Nephron (organoid): ENCODE results near the gene BACH1.

ENCODE experiments used
- H3K27ac Mint-ChIP-seq, 3 experiments: 2 replicates each; pipeline ENCODE4 v1.8.0; 2020; ENCODE audit warnings: mixed read lengths in 3 of 3, mild to moderate bottlenecking in 2 of 3, moderate library complexity in 1 of 3
- H3K27me3 Mint-ChIP-seq: 2 replicates; pipeline ENCODE4 v1.8.0; 2021; ENCODE audit warnings: low read depth, mild to moderate bottlenecking, moderate library complexity, mixed read lengths
- H3K36me3 Mint-ChIP-seq: 2 replicates; pipeline ENCODE4 v1.8.0; 2020; ENCODE audit warnings: low read depth, mixed read lengths
- H3K4me1 Mint-ChIP-seq: 2 replicates; pipeline ENCODE4 v1.8.0; 2020; ENCODE audit warnings: mixed read lengths
- H3K4me3 Mint-ChIP-seq, 3 experiments: 2 replicates each; pipeline ENCODE4 v1.8.0; 2020; ENCODE audit warnings: mild to moderate bottlenecking in 3 of 3, mixed read lengths in 3 of 3, moderate library complexity in 2 of 3
- H3K9me3 Mint-ChIP-seq: 2 replicates; pipeline ENCODE4 v1.8.0; 2020; ENCODE audit warnings: mixed read lengths
- TF ChIP-seq, protein P1 (sequence below), 3 experiments: fragments of 200-600 bp; sonication (generic); IDR thresholded peaks; one replicate each; pipeline ENCODE4 v1.5.0; 2021; ENCODE audit warnings: antibody characterized with exemption in 3 of 3; ENCODE audit not compliant: unreplicated experiment in 3 of 3

Gene BACH1

GRCh38 chr21:29258626-29259338 is 39.9 kb upstream of the BACH1 start:
- no peaks in the 10 kb centered on the region for H3K27me3 Mint-ChIP-seq
- no peak overlapping the region for H3K27ac Mint-ChIP-seq
- no peaks in the 10 kb centered on the region for H3K36me3 Mint-ChIP-seq
- peaks cover 17% of the 10 kb centered on the region for H3K9me3 Mint-ChIP-seq
- no peaks in the 10 kb centered on the region for H3K4me1 Mint-ChIP-seq
- no peak overlapping the region for H3K4me3 Mint-ChIP-seq
- TF ChIP-seq, protein P1, sequence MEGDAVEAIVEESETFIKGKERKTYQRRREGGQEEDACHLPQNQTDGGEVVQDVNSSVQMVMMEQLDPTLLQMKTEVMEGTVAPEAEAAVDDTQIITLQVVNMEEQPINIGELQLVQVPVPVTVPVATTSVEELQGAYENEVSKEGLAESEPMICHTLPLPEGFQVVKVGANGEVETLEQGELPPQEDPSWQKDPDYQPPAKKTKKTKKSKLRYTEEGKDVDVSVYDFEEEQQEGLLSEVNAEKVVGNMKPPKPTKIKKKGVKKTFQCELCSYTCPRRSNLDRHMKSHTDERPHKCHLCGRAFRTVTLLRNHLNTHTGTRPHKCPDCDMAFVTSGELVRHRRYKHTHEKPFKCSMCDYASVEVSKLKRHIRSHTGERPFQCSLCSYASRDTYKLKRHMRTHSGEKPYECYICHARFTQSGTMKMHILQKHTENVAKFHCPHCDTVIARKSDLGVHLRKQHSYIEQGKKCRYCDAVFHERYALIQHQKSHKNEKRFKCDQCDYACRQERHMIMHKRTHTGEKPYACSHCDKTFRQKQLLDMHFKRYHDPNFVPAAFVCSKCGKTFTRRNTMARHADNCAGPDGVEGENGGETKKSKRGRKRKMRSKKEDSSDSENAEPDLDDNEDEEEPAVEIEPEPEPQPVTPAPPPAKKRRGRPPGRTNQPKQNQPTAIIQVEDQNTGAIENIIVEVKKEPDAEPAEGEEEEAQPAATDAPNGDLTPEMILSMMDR (IDR thresholded peaks at IDR 0.05; ENCODE audit: unreplicated experiment in 3 of 3): no peak

GRCh38 chr21:29260461-29260860 is 38.3 kb upstream of the BACH1 start:
- TF ChIP-seq, protein P1 (IDR thresholded peaks at IDR 0.05; ENCODE audit: unreplicated experiment in 3 of 3): no peak
- no peak overlapping the region for H3K27ac Mint-ChIP-seq
- H3K4me3 Mint-ChIP-seq: no peak overlapping the region
- H3K4me1 Mint-ChIP-seq: no peaks in the 10 kb centered on the region
- H3K36me3 Mint-ChIP-seq: no peaks in the 10 kb centered on the region
- peaks cover 7% of the 10 kb centered on the region for H3K9me3 Mint-ChIP-seq
- H3K27me3 Mint-ChIP-seq: no peaks in the 10 kb centered on the region

DNA sequence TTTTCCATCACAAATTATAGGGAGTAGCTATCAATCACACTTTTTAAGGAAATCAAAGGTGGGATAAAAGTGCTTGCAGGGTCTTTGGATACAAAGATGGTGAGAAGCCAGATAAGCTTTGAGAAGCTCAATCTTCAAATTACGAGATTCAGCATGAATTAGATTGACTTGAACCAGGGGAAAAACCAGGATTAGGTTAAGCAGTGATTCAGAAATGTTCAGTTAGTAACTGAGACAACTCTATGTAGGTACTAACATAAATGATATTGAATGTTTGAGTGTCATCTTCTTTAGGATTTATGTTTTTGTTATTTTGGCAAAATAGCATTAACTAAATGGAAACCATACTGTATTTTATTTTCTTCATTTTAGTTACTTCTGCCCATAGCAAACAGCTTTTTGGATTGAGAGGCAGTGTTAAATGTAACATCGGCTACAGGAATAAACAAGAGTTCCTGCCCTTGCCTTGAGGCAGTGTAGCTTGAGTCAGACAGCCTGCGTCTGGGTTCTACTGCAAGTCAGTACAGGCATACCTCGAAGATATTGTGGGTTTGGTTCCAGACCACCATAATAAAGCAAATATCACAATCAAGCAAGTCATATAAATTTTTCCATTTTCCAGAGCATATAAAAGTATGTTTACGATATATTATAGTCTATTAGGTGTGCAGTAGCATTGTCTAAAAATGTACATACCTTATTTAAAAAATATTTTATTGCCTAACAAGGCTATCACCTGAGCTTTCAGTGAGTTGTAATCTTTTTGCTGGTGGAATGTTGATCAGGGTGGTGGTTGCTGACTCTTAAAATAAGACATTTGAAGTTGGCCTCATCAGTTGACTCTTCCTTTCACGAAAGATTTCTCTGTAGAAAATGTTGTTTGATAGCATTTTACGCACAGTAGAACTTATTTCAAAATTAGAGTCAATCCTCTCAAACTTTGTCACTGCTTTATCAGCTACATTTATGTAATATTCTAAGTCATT is 36.9 kb upstream of the BACH1 start:
- Mint-ChIP-seq H3K27me3 (no peaks in the 10 kb centered on the region), H3K4me3 (no peak overlapping the region), H3K4me1 (no peaks in the 10 kb centered on the region), H3K9me3 (no peaks in the 10 kb centered on the region), H3K36me3 (no peaks in the 10 kb centered on the region), H3K27ac (no peak overlapping the region)
- TF ChIP-seq, protein P1 (IDR thresholded peaks at IDR 0.05; ENCODE audit: unreplicated experiment in 3 of 3): no peak

GRCh38 chr21:29264721-29265120 is 34.0 kb upstream of the BACH1 start:
- H3K36me3 Mint-ChIP-seq: no peaks in the 10 kb centered on the region
- no peak overlapping the region for H3K4me3 Mint-ChIP-seq
- no peaks in the 10 kb centered on the region for H3K27me3 Mint-ChIP-seq
- H3K27ac Mint-ChIP-seq: no peak overlapping the region
- H3K9me3 Mint-ChIP-seq: no peaks in the 10 kb centered on the region
- H3K4me1 Mint-ChIP-seq: no peaks in the 10 kb centered on the region
- TF ChIP-seq, protein P1 (IDR thresholded peaks at IDR 0.05; ENCODE audit: unreplicated experiment in 3 of 3): no peak

DNA sequence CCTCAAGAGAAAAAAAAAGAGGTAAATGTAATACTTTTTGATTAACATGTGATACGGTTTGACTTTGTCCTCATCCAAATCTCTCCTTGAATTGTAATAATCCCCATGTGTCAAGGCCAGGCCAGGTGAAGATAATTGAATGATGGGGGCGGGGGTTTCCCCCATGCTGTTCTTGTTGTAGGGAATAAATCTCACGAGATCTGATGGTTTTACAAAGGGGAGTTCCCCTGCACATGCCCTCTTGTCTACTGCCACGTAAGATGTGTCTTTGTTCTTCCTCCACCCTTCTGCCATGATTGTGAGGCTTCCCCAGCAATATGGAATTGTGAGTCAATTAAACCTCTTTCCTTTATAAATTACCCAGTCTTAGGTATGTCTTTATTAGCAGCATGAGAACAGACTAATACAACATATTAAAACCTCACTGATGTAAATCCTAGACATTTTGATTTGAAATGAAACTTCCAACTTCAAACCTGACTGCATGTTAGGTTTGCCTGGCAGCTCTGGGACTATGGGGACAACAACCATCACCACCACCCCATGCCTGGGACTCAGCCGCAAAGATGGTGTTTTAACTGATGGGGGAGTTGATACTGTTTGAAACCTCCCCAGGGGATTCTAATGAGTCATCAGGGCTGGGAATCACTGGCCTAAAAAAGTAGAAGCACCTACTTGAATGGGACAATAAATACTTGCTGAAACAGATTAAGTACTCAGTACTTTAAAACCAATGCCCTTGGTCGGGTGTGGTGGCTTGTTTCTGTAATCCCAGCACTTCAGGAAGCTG is 32.8 kb upstream of the BACH1 start:
- no peaks in the 10 kb centered on the region for H3K4me1 Mint-ChIP-seq
- H3K27me3 Mint-ChIP-seq: no peaks in the 10 kb centered on the region
- H3K36me3 Mint-ChIP-seq: no peaks in the 10 kb centered on the region
- TF ChIP-seq, protein P1 (IDR thresholded peaks at IDR 0.05; ENCODE audit: unreplicated experiment in 3 of 3): no peak
- H3K27ac Mint-ChIP-seq: no peak overlapping the region
- no peak overlapping the region for H3K4me3 Mint-ChIP-seq
- no peaks in the 10 kb centered on the region for H3K9me3 Mint-ChIP-seq
